ENCODE measurements around the gene MT1HL1.

The MT1HL1 gene

GRCh38 chr1:237004116-237004515, at the start of gene MT1HL1:
TSS of gene MT1HL1 (minus strand) at chr1:237004441. CDS start at chr1:237004372, 69 bp downstream.
- no peak for DNase-seq

GRCh38 chr1:237050915-237051314, 46.7 kb upstream of the MT1HL1 start:
- DNase-seq, result no peak

GRCh38 chr1:237050185-237050584, 45.9 kb upstream of the MT1HL1 start:
- no peak for DNase-seq

GRCh38 chr1:237048803-237049202, 44.6 kb upstream of the MT1HL1 start:
- no peak for DNase-seq

GRCh38 chr1:237045278-237046016, 41.2 kb upstream of the MT1HL1 start:
- DNase-seq, result peak; percentile 9

GRCh38 chr1:237043846-237044636, 39.8 kb upstream of the MT1HL1 start:
- no peak for DNase-seq

GRCh38 chr1:237042892-237043576, 38.8 kb upstream of the MT1HL1 start:
- DNase-seq, result no peak

GRCh38 chr1:237042526-237042891, 38.3 kb upstream of the MT1HL1 start:
- DNase-seq, result no peak

GRCh38 chr1:237041795-237042525, 37.7 kb upstream of the MT1HL1 start, which contains the start of gene RYR2:
TSS of gene RYR2 (plus strand) at chr1:237042184. CDS start at chr1:237042522, 338 bp downstream.
- peak; percentile 8 for DNase-seq

GRCh38 chr1:237041461-237041794, 37.2 kb upstream of the MT1HL1 start:
- DNase-seq, result no peak

- DNase-seq, result no peak
Observed at GRCh38 chr1:237040823-237041222, 36.6 kb upstream of the MT1HL1 start.

GRCh38 chr1:237038211-237038610, 34.0 kb upstream of the MT1HL1 start:
- no peak for DNase-seq

GRCh38 chr1:237035759-237036158, 31.5 kb upstream of the MT1HL1 start:
- no peak for DNase-seq

GRCh38 chr1:237033804-237034203, 29.6 kb upstream of the MT1HL1 start:
- no peak for DNase-seq

- DNase-seq, result no peak
Observed at GRCh38 chr1:237033061-237033460, 28.8 kb upstream of the MT1HL1 start.

GRCh38 chr1:237032029-237032428, 27.8 kb upstream of the MT1HL1 start:
- DNase-seq, result no peak

GRCh38 chr1:237031480-237031879, 27.2 kb upstream of the MT1HL1 start:
- DNase-seq, result no peak

GRCh38 chr1:237029850-237030535, 25.8 kb upstream of the MT1HL1 start:
- no peak for DNase-seq

- no peak for DNase-seq
Observed at GRCh38 chr1:237029240-237029639, 25.0 kb upstream of the MT1HL1 start.

GRCh38 chr1:237025358-237026074, 21.3 kb upstream of the MT1HL1 start:
- no peak for DNase-seq

- DNase-seq, result no peak
Observed at GRCh38 chr1:237018896-237019295, 14.7 kb upstream of the MT1HL1 start.

GRCh38 chr1:237016626-237017025, 12.4 kb upstream of the MT1HL1 start:
- DNase-seq, result no peak
